K562 (cell line): Measurements from ENCODE around the gene PSMD7. TPM values are rescaled to one million over a fixed set of nuclear protein-coding genes. Genes with fewer than 3 reads are reported as not detected.

Source experiments
- RBM39 ChIP-seq: fragments of 200-400 bp; formaldehyde crosslinking; optimal IDR thresholded peaks from 2 replicates; pipeline ENCODE3; 2018; ENCODE audit warnings: low read depth, low read length
- polyA plus RNA-seq, 8 experiments: library from polyadenylated mRNA; depleted of rRNA in 4 of 8; stranded (reverse) in 5 of 8; unstranded in 3 of 8; fragments of >200 nt; fragmentation: Nextera tagmentation in 2 of 8; fragmentation: Illumina TruSeq in 1 of 8; extraction: Ambion mirVana in 2 of 8; extraction: Trizol in 1 of 8; gene quantifications; 2 replicates each; pipeline versions ENCODE4 v1.2.1 to v1.2.3, GENCODE V29; 2011 to 2014; ENCODE audit warnings: inconsistent platforms in 1 of 8, missing spikeins in 1 of 8
- total RNA-seq, 7 experiments: library from RNA; depleted of rRNA in 6 of 7; stranded (reverse); fragments of >200 nt in 6 of 7; fragmentation: Illumina TruSeq in 2 of 7; extraction: Trizol in 2 of 7; gene quantifications; 2 replicates each; pipeline versions ENCODE4 v1.2.1 to v1.2.3, GENCODE V29; 2011 to 2021; ENCODE audit warnings: low replicate concordance in 1 of 7
- TF ChIP-seq, protein P1 (sequence below): sonication (generic); formaldehyde crosslinking; IDR thresholded peaks from 2 replicates; pipeline ENCODE4 v1.8.0; 2023; ENCODE audit warnings: missing genetic modification reagents, mild to moderate bottlenecking, borderline replicate concordance
- TF ChIP-seq, protein P2 (sequence below): fragments of 250-450 bp; sonication (Bioruptor Pico); IDR thresholded peaks from 2 replicates; pipeline ENCODE4 v1.4.0; 2020; ENCODE audit warnings: mild to moderate bottlenecking

The PSMD7 gene
- total and polyA plus RNA-seq, 9 of the 15 experiments (the other 6 are each of a cell fraction or from before 2014, with no cell fraction given), result 100 to 226 (median 156) TPM

DNA sequence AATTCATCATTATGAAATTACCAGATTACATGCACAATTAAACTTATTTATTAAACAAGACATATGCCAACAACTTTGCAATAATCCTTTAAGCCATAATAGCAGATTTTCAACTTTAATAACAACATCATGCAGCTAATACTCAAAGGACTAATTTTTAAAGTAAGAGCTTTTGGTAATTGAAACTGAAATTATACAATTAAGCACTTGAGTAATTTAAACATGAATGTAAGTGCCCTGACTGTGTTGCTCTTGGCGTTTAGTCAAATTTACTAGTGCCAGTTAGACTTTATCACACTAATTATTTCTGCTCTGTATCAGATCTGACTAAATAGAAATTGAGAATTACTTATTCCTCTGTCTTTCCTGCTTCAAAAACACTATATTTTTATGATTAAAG is 46.8 kb upstream of the PSMD7 start (continued):
- TF ChIP-seq, protein P1, sequence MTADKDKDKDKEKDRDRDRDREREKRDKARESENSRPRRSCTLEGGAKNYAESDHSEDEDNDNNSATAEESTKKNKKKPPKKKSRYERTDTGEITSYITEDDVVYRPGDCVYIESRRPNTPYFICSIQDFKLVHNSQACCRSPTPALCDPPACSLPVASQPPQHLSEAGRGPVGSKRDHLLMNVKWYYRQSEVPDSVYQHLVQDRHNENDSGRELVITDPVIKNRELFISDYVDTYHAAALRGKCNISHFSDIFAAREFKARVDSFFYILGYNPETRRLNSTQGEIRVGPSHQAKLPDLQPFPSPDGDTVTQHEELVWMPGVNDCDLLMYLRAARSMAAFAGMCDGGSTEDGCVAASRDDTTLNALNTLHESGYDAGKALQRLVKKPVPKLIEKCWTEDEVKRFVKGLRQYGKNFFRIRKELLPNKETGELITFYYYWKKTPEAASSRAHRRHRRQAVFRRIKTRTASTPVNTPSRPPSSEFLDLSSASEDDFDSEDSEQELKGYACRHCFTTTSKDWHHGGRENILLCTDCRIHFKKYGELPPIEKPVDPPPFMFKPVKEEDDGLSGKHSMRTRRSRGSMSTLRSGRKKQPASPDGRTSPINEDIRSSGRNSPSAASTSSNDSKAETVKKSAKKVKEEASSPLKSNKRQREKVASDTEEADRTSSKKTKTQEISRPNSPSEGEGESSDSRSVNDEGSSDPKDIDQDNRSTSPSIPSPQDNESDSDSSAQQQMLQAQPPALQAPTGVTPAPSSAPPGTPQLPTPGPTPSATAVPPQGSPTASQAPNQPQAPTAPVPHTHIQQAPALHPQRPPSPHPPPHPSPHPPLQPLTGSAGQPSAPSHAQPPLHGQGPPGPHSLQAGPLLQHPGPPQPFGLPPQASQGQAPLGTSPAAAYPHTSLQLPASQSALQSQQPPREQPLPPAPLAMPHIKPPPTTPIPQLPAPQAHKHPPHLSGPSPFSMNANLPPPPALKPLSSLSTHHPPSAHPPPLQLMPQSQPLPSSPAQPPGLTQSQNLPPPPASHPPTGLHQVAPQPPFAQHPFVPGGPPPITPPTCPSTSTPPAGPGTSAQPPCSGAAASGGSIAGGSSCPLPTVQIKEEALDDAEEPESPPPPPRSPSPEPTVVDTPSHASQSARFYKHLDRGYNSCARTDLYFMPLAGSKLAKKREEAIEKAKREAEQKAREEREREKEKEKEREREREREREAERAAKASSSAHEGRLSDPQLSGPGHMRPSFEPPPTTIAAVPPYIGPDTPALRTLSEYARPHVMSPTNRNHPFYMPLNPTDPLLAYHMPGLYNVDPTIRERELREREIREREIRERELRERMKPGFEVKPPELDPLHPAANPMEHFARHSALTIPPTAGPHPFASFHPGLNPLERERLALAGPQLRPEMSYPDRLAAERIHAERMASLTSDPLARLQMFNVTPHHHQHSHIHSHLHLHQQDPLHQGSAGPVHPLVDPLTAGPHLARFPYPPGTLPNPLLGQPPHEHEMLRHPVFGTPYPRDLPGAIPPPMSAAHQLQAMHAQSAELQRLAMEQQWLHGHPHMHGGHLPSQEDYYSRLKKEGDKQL (CRISPR knock-in tag), result no peak
- no peak for TF ChIP-seq RBM39
- TF ChIP-seq, protein P2, sequence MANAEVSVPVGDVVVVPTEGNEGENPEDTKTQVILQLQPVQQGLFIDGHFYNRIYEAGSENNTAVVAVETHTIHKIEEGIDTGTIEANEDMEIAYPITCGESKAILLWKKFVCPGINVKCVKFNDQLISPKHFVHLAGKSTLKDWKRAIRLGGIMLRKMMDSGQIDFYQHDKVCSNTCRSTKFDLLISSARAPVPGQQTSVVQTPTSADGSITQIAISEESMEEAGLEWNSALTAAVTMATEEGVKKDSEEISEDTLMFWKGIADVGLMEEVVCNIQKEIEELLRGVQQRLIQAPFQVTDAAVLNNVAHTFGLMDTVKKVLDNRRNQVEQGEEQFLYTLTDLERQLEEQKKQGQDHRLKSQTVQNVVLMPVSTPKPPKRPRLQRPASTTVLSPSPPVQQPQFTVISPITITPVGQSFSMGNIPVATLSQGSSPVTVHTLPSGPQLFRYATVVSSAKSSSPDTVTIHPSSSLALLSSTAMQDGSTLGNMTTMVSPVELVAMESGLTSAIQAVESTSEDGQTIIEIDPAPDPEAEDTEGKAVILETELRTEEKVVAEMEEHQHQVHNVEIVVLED (CRISPR knock-in tag), result no peak
- TF ChIP-seq, all 486 proteins: peak for 0
